ENCODE measurements around the gene ICOS. TPM values are rescaled to one million over a fixed set of nuclear protein-coding genes. Genes with fewer than 3 reads are reported as not detected.
A peak's percentile ranks its signal among the peaks of the same experiment; 100 is the strongest.

The ICOS gene
- total RNA-seq, 1 donor from 2014 or later: not detected

DNA sequence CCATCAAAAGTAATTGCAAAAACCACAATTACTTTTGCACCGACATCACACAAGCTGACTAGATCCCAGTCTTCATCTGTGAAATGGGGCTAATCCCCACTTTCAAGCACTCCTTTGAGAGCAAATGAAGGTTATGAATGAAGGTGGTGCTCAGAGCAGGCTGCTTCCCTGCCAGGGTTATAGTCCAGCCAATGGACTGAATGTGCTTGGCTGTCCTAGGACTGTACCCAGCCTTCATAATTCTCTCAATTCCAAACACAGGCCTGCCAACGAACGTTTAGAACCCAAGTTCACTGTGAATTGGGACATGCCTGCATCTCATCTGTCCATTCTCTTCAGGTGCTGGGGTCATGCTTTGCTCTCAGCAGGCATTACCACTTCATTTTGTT is 27.8 kb upstream of the ICOS start:
- DNase-seq (ENCODE audit: low spot score): no peak
- H3K4me3 ChIP-seq: no peak overlapping the region
- no peaks in the 10 kb centered on the region for H3K27me3 ChIP-seq
- no peaks in the 10 kb centered on the region for H3K9me3 ChIP-seq (ENCODE audit: low read depth)
- no peak overlapping the region for H3K9ac ChIP-seq
- H3K27ac ChIP-seq: no peak overlapping the region
- H2AFZ ChIP-seq (replicated peaks): peak overlapping the region; percentile 70
- no peaks in the 10 kb centered on the region for H3K79me2 ChIP-seq (ENCODE audit: low read depth)
- no peaks in the 10 kb centered on the region for H3K36me3 ChIP-seq
- Mint-ChIP-seq H3K36me3 (no peaks in the 10 kb centered on the region), H3K4me3 (no peak overlapping the region), H3K27me3 (ENCODE audit: insufficient read depth, low read depth) (no peaks in the 10 kb centered on the region), H3K27ac (no peak overlapping the region), H3K9me3 (no peaks in the 10 kb centered on the region), H3K4me1 (peaks cover 5% of the 10 kb centered on the region)
- no peak overlapping the region for H3K4me2 ChIP-seq
- H3F3A ChIP-seq (ENCODE audit: low read depth): no peaks in the 10 kb centered on the region
- TF ChIP-seq EZH2 (IDR thresholded peaks at IDR 0.05) (no peak), EZH2phosphoT487 (IDR thresholded peaks at IDR 0.05) (no peak)
- TF ChIP-seq, protein P1, sequence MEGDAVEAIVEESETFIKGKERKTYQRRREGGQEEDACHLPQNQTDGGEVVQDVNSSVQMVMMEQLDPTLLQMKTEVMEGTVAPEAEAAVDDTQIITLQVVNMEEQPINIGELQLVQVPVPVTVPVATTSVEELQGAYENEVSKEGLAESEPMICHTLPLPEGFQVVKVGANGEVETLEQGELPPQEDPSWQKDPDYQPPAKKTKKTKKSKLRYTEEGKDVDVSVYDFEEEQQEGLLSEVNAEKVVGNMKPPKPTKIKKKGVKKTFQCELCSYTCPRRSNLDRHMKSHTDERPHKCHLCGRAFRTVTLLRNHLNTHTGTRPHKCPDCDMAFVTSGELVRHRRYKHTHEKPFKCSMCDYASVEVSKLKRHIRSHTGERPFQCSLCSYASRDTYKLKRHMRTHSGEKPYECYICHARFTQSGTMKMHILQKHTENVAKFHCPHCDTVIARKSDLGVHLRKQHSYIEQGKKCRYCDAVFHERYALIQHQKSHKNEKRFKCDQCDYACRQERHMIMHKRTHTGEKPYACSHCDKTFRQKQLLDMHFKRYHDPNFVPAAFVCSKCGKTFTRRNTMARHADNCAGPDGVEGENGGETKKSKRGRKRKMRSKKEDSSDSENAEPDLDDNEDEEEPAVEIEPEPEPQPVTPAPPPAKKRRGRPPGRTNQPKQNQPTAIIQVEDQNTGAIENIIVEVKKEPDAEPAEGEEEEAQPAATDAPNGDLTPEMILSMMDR (IDR thresholded peaks at IDR 0.05): no peak
- H4K20me1 ChIP-seq (ENCODE audit: low read depth): no peaks in the 10 kb centered on the region
- no peaks in the 10 kb centered on the region for H3K4me1 ChIP-seq

DNA sequence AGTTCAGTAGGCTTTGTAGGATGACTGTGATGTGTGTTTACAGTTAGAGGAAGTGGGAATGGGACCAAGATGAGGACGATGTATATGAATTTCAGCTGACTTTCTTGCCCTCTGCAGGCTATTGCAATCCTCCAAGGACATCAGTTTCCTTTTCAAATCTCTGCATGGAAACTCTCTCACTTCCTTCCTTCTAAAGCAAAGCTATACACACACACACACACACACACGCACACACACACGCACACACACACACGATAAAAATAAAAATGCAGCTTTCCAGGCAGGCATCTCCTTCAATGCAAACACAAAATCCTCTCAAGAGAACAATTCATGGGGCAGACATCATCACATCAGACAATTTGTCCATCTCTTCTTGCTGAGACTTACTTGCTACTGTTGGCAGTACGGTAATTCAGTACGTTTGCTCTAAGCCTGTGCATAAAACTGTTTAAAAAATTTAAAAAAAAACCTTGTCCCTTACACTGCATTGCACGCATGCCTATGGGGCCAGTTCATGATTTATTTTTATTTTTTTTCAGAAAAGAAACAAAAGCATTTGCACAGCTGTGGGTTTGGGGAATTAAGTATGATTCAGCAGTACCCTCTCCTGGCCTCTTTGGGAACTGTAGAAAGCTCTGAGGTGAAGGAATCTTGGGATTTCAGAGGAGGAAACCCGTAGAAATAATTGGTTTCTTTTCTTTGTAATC is 27.1 kb upstream of the ICOS start:
- Histone ChIP-seq H3K27ac (no peak overlapping the region), H3K4me2 (no peak overlapping the region), H3K9ac (no peak overlapping the region), H3K4me1 (no peaks in the 10 kb centered on the region), H3K4me3 (no peak overlapping the region), H3K36me3 (no peaks in the 10 kb centered on the region), H2AFZ (replicated peaks) (peak overlapping the region; percentile 86), H3K79me2 (ENCODE audit: low read depth) (no peaks in the 10 kb centered on the region), H4K20me1 (ENCODE audit: low read depth) (no peaks in the 10 kb centered on the region), H3F3A (ENCODE audit: low read depth) (no peaks in the 10 kb centered on the region), H3K9me3 (ENCODE audit: low read depth) (no peaks in the 10 kb centered on the region), H3K27me3 (no peaks in the 10 kb centered on the region)
- Mint-ChIP-seq H3K36me3 (no peaks in the 10 kb centered on the region), H3K27ac (no peak overlapping the region), H3K9me3 (no peaks in the 10 kb centered on the region), H3K27me3 (ENCODE audit: insufficient read depth, low read depth) (no peaks in the 10 kb centered on the region), H3K4me1 (peaks cover 5% of the 10 kb centered on the region), H3K4me3 (no peak overlapping the region)
- peak; percentile 53 for DNase-seq (ENCODE audit: low spot score)
- TF ChIP-seq, protein P1 (IDR thresholded peaks at IDR 0.05): peak; percentile 90
- no peak for TF ChIP-seq EZH2 (IDR thresholded peaks at IDR 0.05)

DNA sequence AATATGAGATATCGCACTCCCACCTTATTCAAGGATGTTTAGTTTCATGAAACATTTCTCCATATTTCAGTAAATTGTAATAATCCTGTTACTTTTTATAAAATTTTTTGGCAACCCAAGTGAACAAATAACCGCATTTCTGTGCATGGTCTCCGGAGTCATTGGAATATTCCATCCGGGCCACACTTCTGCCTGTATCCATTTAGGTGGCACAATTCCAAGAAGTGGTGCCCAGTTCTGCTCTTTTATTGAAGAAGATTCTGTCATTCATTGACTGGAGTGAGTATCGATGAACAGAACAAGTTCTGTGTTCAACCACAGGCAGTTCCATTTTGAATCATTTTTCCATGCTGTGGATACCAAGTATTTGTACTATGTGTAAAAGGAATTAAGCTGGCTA is 26.6 kb upstream of the ICOS start:
- Histone ChIP-seq H2AFZ (replicated peaks) (peak overlapping the region; percentile 86), H3K4me1 (no peaks in the 10 kb centered on the region), H3K4me2 (no peak overlapping the region), H3K79me2 (ENCODE audit: low read depth) (no peaks in the 10 kb centered on the region), H3K36me3 (no peaks in the 10 kb centered on the region), H3F3A (ENCODE audit: low read depth) (no peaks in the 10 kb centered on the region), H4K20me1 (ENCODE audit: low read depth) (no peaks in the 10 kb centered on the region), H3K9ac (no peak overlapping the region), H3K27ac (no peak overlapping the region), H3K9me3 (ENCODE audit: low read depth) (no peaks in the 10 kb centered on the region), H3K4me3 (no peak overlapping the region), H3K27me3 (no peaks in the 10 kb centered on the region)
- H3K27me3 Mint-ChIP-seq (ENCODE audit: insufficient read depth, low read depth): no peaks in the 10 kb centered on the region
- H3K27ac Mint-ChIP-seq: no peak overlapping the region
- H3K4me3 Mint-ChIP-seq: no peak overlapping the region
- no peak for DNase-seq (ENCODE audit: low spot score)
- H3K9me3 Mint-ChIP-seq: no peaks in the 10 kb centered on the region
- TF ChIP-seq, protein P1 (IDR thresholded peaks at IDR 0.05): no peak
- no peak for TF ChIP-seq EZH2phosphoT487 (IDR thresholded peaks at IDR 0.05)
- no peak for TF ChIP-seq EZH2 (IDR thresholded peaks at IDR 0.05)
- peaks cover 5% of the 10 kb centered on the region for H3K4me1 Mint-ChIP-seq
- no peaks in the 10 kb centered on the region for H3K36me3 Mint-ChIP-seq

Data from neural progenitor cell (in vitro differentiated cells).